HG03469 (cell line): ENCODE data around the gene AOAH.
A peak's percentile ranks its signal among the peaks of the same experiment; 100 is the strongest.

Experiments used
- ATAC-seq: cut with Tn5 transposase; IDR thresholded peaks from one replicate; pipeline ENCODE4 v1.9.1; 2021; ENCODE audit warnings: mild to moderate bottlenecking, moderate library complexity, moderate number of reproducible peaks; ENCODE audit not compliant: unreplicated experiment

AOAH gene

GRCh38 chr7:36723951-36724664 lies at the start of gene AOAH:
Gene AOAH (minus strand): TSS chr7:36724494. CDS start chr7:36724148, 346 bp downstream.
- peak; percentile 89 for ATAC-seq

- no peak for ATAC-seq
Observed at GRCh38 chr7:36766451-36766850, 42.2 kb upstream of the AOAH start.

GRCh38 chr7:36765605-36766004 lies 41.3 kb upstream of the AOAH start:
- ATAC-seq, result no peak

- ATAC-seq, result no peak
Observed at GRCh38 chr7:36764929-36765328, 40.6 kb upstream of the AOAH start.

- ATAC-seq, result no peak
Observed at GRCh38 chr7:36763132-36763816, 39.0 kb upstream of the AOAH start.

- no peak for ATAC-seq
Observed at GRCh38 chr7:36762394-36762793, 38.1 kb upstream of the AOAH start.

GRCh38 chr7:36761835-36762234 lies 37.5 kb upstream of the AOAH start:
- no peak for ATAC-seq

GRCh38 chr7:36760856-36761762 lies 36.8 kb upstream of the AOAH start:
- ATAC-seq, result no peak

- no peak for ATAC-seq
Observed at GRCh38 chr7:36758879-36759278, 34.6 kb upstream of the AOAH start.

GRCh38 chr7:36755484-36755883 lies 31.2 kb upstream of the AOAH start:
- no peak for ATAC-seq

- ATAC-seq, result no peak
Observed at GRCh38 chr7:36752026-36752711, 27.9 kb upstream of the AOAH start.

- no peak for ATAC-seq
Observed at GRCh38 chr7:36750451-36750850, 26.2 kb upstream of the AOAH start.

GRCh38 chr7:36749282-36749960 lies 25.1 kb upstream of the AOAH start:
- ATAC-seq, result no peak

- no peak for ATAC-seq
Observed at GRCh38 chr7:36748017-36748487, 23.8 kb upstream of the AOAH start.

GRCh38 chr7:36747280-36748016 lies 23.2 kb upstream of the AOAH start:
- ATAC-seq, result no peak

- no peak for ATAC-seq
Observed at GRCh38 chr7:36746347-36746746, 22.1 kb upstream of the AOAH start.

GRCh38 chr7:36742911-36743775 lies 18.8 kb upstream of the AOAH start:
- ATAC-seq, result no peak

- ATAC-seq, result no peak
Observed at GRCh38 chr7:36741866-36742265, 17.6 kb upstream of the AOAH start.

- ATAC-seq, result no peak
Observed at GRCh38 chr7:36739351-36739750, 15.1 kb upstream of the AOAH start.
